Measurements from ENCODE around the gene TLL2.

TLL2 gene

GRCh38 chr10:96346295-96346694, 167.4 kb downstream of the TLL2 start:
- no peak for DNase-seq

GRCh38 chr10:96345222-96345621, 168.5 kb downstream of the TLL2 start:
- DNase-seq, result no peak

GRCh38 chr10:96344178-96344577, 169.5 kb downstream of the TLL2 start:
- no peak for DNase-seq

- DNase-seq, result no peak
Observed at GRCh38 chr10:96342402-96342801, 171.3 kb downstream of the TLL2 start.

- no peak for DNase-seq
Observed at GRCh38 chr10:96341219-96342182, 172.2 kb downstream of the TLL2 start.

- DNase-seq, result peak; percentile 91
Observed at GRCh38 chr10:96339956-96340904, 173.5 kb downstream of the TLL2 start.

GRCh38 chr10:96339383-96339782, 174.3 kb downstream of the TLL2 start:
- DNase-seq, result no peak

- no peak for DNase-seq
Observed at GRCh38 chr10:96338279-96338925, 175.3 kb downstream of the TLL2 start.

GRCh38 chr10:96337106-96337505, 176.6 kb downstream of the TLL2 start:
- DNase-seq, result no peak

GRCh38 chr10:96334616-96335526, 178.9 kb downstream of the TLL2 start:
- peak; percentile 35 for DNase-seq

GRCh38 chr10:96333101-96333500, 180.6 kb downstream of the TLL2 start:
- peak; percentile 44 for DNase-seq

GRCh38 chr10:96327462-96327861, 186.3 kb downstream of the TLL2 start:
- no peak for DNase-seq

- no peak for DNase-seq
Observed at GRCh38 chr10:96325719-96326373, 187.9 kb downstream of the TLL2 start.

- no peak for DNase-seq
Observed at GRCh38 chr10:96324447-96324846, 189.3 kb downstream of the TLL2 start.

- no peak for DNase-seq
Observed at GRCh38 chr10:96322275-96322674, 191.5 kb downstream of the TLL2 start.

- no peak for DNase-seq
Observed at GRCh38 chr10:96321822-96322221, 191.9 kb downstream of the TLL2 start.

- DNase-seq, result peak; percentile 25
Observed at GRCh38 chr10:96319754-96320474, 193.8 kb downstream of the TLL2 start.

- no peak for DNase-seq
Observed at GRCh38 chr10:96317067-96317833, 196.5 kb downstream of the TLL2 start.
